Inflammatory macrophage (primary cell): ENCODE measurements around the gene ATP2B1.

Experiments used
- DNase-seq, 2 donors: peaks; one replicate each; pipeline ENCODE4 v3.0.0-alpha.2; 2020 to 2022

Gene ATP2B1

DNA sequence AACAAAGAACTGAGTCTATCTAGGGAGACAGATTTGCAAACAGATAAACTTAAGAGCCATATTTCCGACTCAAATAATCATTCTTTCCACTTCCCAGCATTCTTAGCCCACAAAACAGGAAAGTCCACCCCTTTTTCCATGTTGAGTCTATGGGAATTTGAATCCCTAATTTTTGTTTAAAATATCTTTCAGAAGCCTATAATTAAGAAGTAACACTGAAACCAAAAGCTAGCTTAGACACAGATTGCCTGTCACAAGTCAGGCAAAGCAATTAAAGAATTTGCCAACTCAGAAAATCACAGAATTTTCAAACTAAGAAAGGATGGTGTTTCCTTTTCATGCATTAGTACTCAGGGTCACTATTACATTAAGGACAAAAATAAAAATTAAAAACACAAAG, 17.0 kb downstream of the ATP2B1 start:
- no peak for DNase-seq

DNA sequence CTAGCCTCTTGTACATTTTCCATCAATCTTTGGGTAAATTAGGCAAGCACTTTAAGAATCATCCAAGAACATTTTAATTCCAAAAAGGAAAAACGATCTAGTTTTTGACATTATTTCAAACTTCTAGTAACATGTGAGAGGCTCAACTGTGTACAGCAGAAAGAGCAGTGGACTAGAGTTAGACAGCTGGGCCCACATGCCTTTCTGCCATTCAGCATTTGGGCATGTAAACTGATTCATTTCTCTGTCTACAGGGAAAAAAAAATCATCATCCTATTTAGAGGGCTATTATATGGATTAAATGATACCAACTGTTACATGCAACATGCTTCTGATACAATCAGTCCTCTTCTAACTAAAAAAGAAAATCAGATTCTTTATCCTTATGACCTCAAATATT, 17.7 kb downstream of the ATP2B1 start:
- no peak for DNase-seq

GRCh38 chr12:89689306-89689705, 19.3 kb downstream of the ATP2B1 start:
- no peak for DNase-seq

- DNase-seq: no peak
Observed at GRCh38 chr12:89686311-89686710, 22.3 kb downstream of the ATP2B1 start.

DNA sequence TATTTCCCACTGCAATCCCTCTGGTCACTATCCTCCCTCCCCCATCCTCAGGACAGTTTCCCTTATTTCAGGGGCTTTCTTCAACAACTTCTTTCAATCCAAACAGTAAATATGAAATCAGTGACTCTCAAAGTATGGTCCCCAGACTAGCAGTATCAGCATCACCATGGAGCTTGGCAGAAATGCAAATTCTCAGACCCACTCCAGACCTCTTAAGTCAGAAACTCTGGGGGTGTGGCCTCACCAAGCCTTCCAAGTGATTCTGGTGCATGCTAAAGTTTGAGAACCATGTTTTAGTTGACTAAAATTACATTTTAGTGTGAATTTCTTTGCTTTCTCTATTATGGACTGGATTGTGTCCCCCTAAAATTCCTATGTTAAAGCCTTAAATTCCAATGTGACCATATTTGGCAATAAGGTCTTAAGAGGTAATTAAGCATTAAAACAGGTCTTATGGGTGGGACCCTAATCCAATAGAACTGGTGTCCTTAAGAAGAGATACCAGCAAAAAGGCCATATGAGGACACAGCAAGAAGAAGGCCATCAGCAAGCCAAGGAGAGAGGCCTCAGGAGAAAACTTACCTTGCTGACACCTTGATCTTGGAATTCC, 23.2 kb downstream of the ATP2B1 start:
- no peak for DNase-seq

GRCh38 chr12:89684136-89684535, 24.5 kb downstream of the ATP2B1 start:
- DNase-seq: no peak

DNA sequence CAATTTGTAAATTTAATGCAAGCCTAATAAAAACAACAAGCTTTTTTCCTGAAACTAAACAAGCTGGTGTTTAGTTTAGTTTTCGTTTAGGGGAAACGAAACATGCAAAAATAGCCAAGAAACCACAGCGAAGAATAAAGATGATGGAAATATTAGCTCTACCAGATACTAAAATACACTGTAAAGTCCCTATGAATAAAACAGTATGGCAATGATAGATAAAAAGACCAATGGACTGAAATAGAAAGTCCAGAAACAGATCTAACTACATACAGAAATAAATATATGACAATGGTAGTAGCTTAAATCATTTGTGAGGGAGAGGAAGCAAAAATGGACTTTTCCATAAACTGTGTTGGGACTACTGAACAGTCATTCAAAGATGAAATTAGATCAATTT, 26.4 kb downstream of the ATP2B1 start:
- DNase-seq: no peak

- no peak for DNase-seq
Observed at GRCh38 chr12:89680409-89680808, 28.2 kb downstream of the ATP2B1 start.

DNA sequence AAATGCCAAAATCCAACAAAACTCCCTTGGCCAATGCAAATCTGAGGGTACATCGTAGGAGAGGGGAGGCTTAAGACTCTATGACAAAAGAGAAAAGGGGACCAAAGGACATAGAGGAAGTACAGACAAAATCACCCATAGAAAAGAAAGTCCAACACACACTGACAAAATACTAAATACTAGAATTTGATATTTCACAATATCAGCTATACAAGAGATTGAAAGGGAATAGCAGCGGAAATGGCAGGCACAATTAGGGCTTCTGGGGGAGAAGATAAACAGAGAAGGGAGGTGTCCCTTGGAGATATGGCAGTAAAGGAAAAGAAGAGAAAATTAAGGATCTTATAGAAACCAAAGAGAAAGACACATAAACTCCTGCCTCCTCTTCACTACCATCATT, 29.0 kb downstream of the ATP2B1 start:
- no peak for DNase-seq

- no peak for DNase-seq
Observed at GRCh38 chr12:89678225-89678624, 30.4 kb downstream of the ATP2B1 start.

- DNase-seq: no peak
Observed at GRCh38 chr12:89676930-89677329, 31.7 kb downstream of the ATP2B1 start.

GRCh38 chr12:89674326-89674942, 34.2 kb downstream of the ATP2B1 start:
- no peak for DNase-seq

- no peak for DNase-seq
Observed at GRCh38 chr12:89673603-89674002, 35.0 kb downstream of the ATP2B1 start.

- no peak for DNase-seq
Observed at GRCh38 chr12:89672589-89672979, 36.1 kb downstream of the ATP2B1 start.

DNA sequence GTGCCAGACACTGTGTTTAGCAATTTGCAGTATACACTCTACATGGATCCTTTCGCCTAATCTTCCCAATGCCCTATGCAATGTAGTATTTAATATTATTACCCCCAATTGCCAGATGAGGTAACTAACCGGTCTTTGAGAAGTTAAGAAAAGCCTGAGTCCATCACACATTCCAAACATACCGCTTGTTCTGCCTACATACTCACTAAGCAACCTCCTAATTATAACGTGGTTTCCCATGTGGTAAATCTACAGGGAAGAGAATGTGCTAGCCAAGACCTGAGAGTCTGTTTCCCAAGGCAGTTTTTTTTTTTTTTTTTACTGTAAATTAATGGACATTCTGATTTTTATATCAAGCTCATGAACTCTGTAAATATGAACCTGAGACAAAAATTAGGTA, 37.2 kb downstream of the ATP2B1 start:
- no peak for DNase-seq

GRCh38 chr12:89669197-89669596, 39.4 kb downstream of the ATP2B1 start:
- DNase-seq: no peak

DNA sequence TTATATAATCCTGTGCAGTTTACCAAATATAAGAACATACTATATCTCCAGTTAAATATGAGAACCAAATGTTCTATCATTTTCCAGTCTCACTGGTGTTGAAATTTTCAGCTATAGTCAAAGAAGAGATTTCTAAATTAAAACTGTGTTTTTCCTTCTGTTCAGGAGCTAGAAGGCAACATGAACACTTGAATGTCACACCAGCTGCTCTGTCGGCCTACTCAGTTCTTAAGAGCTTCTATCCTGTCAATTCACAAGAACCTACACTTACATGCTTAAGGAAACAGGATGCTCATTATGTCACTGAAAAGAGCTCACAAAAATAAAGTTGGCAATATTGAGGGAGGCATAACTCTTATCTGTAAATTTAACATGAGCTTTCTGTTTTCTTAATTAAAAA, 43.1 kb downstream of the ATP2B1 start:
- DNase-seq: no peak

DNA sequence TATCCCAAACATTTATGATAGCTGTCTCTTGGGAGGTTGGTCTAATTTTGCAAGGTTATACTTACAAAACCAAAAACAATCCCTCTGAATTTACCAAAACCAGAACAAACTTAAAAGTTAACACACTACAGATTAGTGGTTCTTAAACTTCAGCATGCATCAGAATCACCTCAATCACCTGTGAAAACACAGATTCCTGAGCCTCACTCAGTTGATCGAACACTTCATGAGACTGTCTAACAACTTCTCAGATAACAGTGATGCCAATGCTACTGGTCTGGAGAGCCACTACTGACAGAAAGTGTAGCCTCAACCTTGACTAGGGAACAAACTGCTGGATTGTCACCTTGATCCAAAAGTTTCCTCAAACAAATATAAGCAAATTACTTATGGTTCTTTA, 44.2 kb downstream of the ATP2B1 start:
- DNase-seq: no peak

GRCh38 chr12:89663577-89664357, 44.9 kb downstream of the ATP2B1 start:
- DNase-seq: peak; percentile 11 to 42

DNA sequence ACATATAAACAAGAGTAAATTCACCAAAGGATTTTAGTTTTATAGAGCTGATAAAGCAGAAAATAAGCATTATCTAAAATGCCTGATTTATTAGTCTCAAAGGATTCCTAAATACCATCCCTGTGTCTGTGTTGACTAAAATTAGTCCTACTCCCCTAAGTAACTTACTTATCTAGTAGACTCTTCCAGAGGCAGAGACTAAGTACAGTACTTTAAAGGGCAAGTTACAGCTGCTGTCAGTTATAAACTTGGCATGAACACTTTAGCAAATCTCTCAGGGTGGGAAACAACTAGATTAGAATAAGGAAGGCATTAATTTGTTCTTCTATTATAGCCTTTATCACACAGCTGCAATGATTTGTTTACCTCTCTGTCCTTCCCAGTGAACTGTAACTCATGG, 46.0 kb downstream of the ATP2B1 start:
- DNase-seq: no peak

DNA sequence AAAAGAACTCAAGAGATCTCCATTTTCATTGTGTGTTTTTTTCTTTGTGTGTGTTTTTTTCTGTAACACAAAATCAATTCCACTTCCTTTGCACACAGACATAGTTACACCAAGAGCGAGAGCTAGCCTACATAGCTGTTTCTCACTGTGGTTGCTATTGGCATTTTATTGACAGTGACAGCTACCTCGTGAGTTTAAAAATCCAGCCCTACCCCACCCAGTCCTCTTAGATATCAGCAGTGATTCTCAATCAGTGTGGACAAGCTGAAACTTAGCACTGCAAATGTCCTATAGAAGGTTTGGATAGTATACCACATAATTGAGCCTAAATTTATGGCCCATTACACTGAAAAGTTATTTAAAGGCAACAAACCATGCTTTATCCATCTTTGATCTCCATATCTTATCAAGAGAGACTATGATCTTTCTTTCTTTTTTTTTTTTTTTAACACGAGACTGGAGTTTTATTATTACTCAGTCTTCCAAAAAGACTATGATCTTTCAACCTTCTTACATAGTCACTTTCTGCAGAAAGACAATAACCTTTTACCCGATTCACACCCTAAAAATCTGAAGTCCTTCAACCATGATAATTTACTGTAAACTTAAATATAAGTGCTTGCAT, 46.8 kb downstream of the ATP2B1 start:
- no peak for DNase-seq

- DNase-seq: no peak
Observed at GRCh38 chr12:89657739-89658138, 50.9 kb downstream of the ATP2B1 start.

- peak in 1 of 2 donors; percentile 36 for DNase-seq
Observed at GRCh38 chr12:89657066-89657465, 51.6 kb downstream of the ATP2B1 start.

DNA sequence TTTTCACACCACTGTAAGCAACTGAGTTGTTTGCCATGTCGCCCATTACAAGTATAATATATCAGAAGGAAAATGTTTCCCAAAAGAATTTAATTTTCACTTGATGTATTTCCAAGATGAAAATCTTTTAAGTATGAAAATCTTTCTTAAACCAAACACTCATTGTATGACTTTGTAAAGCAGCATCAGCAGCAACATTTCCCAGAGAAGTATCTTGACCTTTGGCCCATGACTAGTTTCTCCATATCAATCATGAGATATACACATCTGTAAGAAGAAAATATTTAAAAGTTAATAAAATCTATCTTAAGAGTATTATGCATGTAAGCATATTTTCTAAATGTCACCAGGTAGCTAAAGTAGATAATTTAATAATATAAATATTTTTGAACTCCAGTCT, 52.8 kb downstream of the ATP2B1 start:
- no peak for DNase-seq
